Hematopoietic multipotent progenitor cell treated with erythropoietin and hydrocortisone succinate and interleukin-3 and kit ligand, for 15 days (in vitro differentiated cells): Measurements from ENCODE around the gene SLC13A3.

Experiments used
- DNase-seq: peaks from one replicate; pipeline ENCODE4 v3.0.0-alpha.2; 2015; ENCODE audit warnings: low spot score

Gene SLC13A3

DNA sequence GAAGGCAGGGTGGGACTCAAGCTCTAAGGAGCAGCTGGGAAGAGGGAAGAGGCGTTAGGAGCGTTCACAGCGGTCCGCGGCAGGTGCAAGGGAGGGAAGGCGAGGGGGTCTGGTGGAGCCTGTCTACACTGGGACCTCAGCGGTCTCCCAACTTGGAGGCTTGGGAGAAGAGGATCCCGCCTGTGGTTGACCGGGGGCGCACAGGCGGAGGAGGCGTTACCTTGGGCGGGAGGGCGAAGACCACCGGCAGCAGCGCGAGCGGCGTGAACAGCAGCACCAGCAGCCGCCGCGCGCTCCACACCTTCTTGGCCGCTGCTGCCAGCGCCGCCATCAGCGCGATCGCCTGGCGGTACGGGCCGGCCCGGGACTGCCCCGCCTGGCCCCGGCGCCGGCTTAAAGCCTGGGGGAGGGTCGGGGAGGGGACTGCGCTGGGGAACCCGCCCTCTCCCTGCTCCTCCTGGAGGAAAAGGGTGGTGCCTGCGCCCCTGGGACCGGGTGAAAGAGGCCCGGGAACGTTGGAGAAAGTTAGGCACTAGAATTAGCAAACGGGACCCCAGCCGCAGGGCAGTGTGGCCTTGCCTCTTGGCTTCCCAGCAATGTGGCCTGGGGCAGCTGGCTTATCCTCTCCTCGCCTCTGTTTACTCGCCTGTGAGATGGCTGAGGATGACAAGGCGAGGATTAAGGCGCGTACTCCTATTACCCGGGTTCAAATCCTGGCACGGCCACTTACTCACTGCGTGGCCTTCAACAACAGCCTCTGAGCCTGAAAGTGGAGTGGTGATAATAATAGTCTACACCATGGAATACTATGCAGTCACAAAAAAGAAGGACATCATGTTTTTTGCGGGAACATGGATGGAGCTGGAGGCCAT is at the start of gene SLC13A3:
SLC13A3 (minus strand) TSS at position 369 of the 872 bp plus-strand sequence; CDS start at position 331, 38 bp downstream.
- DNase-seq = no peak

- no peak for DNase-seq
Observed at GRCh38 chr20:46701057-46701456, 49.8 kb upstream of the SLC13A3 start.

GRCh38 chr20:46700481-46700880 is 49.2 kb upstream of the SLC13A3 start:
- no peak for DNase-seq

GRCh38 chr20:46699651-46700359 is 48.5 kb upstream of the SLC13A3 start:
- no peak for DNase-seq

GRCh38 chr20:46698788-46699187 is 47.5 kb upstream of the SLC13A3 start:
- no peak for DNase-seq

DNA sequence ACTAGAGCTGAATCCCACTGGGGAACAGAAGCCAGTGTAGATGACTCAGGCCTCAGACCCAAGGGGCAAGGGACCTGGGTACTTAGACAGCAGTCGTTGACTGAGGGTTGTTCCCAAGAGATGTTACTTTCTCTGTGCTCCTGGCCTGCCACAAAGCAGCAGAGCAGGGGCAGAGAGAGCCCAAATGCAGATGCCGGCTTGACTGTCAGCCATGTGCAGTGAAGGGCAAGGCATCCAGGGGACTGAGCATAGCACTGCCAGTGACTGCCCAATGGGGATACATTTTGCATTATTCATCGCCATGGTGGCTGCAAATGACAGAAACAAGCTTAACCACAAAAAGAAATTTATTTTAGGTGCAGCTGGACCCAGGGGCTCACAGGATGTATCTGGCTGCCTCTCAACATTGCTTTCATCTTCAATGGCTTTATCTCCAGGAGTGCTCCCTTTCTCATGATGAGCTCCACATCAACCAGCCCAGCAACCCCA is 45.6 kb upstream of the SLC13A3 start:
- DNase-seq = no peak

- no peak for DNase-seq
Observed at GRCh38 chr20:46695892-46696291, 44.6 kb upstream of the SLC13A3 start.

- DNase-seq = peak; percentile 55
Observed at GRCh38 chr20:46694484-46694883, 43.2 kb upstream of the SLC13A3 start.

GRCh38 chr20:46691196-46691595 is 39.9 kb upstream of the SLC13A3 start:
- no peak for DNase-seq

DNA sequence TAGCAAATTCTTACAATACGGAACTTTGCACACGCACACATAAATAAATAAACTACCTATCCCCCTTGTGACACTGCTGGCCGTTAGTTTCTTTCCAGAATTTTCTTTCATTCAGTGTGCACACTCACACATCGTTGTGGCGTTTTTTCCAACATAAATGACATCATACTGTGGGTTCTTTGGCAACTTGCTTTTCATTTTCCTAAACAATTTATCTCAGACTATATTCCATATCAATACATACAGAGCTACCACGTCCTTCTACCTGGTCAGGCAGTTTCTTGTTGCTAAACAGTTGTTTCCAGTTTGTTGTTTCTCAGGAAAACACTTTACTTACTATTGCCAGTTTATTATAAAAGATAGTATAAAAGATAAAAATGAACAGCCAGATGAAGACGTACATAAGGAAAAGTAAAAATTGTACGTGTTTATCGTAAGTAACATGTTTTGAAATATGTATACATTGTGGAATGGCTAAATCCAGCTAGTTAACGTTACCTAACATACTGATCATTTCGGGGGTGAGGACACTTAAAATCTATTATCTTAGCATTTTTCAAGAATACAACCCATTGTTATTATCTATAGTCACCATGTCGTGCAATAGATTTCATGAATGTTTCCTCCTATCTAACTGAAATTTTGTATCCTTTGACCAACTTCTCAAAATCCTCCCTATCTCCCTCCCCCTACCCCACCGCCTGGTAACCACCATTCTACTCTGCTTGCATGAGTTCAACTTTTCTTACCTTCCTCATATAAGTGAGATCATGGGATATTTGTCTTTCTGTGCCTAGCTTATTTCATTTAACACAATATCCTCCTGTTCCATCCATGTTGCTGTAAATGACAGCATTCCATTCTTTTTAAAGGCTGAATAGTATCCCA is 39.2 kb upstream of the SLC13A3 start:
- peak; percentile 27 for DNase-seq

- no peak for DNase-seq
Observed at GRCh38 chr20:46689754-46690085, 38.5 kb upstream of the SLC13A3 start.

- peak; percentile 96 for DNase-seq
Observed at GRCh38 chr20:46689082-46689753, 38.0 kb upstream of the SLC13A3 start, which contains the start of gene TP53RK. Gene TP53RK (minus strand): TSS chr20:46689444. CDS start chr20:46689414, 30 bp downstream.

GRCh38 chr20:46688151-46689081 is 37.2 kb upstream of the SLC13A3 start:
- DNase-seq = no peak

DNA sequence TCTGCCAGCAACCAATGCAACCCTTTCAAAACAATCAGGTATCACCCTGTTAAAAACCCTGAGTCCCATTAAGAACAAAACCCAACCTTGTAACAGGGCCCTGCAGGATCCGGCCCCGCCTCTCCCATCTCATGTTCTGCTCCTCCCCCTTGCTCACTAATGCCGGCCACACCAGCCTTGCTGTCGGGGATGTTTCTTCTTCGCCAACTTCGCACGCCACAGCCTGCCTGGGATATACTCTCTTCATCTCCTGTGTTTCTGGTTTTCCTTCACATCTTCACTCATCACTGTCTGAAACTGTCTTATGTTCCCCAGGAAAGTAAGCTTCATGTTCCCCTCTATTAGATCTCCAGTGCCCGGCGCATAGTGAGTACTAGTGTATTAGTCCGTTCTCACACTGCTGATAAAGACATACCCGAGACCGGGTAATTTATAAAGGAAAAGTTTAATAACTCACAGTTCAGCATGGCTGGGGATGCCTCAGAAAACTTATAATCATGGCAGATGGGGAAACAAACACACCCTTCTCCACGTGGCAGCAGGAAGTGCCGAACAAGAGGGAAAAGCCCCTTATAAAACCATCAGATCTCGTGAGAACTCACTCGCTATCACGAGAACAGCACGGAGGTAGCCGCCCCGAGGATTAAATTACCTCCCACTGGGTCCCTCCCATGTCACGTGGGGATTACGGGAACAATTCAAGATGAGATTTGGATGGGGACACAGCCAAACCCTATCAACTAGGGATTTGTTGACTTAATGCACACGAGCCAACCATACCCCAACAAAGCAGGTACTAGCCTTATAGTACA is 32.9 kb upstream of the SLC13A3 start:
- DNase-seq = no peak

DNA sequence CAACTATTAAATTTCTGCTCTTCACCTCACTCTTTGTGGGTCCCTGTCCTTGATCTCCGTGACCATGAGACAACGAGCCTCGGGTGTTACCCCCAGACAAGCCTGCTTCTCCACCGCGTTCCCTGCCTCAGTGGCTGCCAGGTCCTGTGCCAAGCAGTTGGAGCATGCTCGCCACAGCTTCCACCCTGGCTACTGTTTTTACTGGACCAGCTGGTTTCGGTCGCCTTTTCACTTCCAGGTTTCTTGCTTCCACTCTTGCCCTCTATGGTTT is 32.3 kb upstream of the SLC13A3 start:
- no peak for DNase-seq

- DNase-seq = no peak
Observed at GRCh38 chr20:46683011-46683667, 31.9 kb upstream of the SLC13A3 start.

- DNase-seq = no peak
Observed at GRCh38 chr20:46682063-46682821, 31.0 kb upstream of the SLC13A3 start.
